Measurements from ENCODE around the gene TBC1D26.

Gene TBC1D26

GRCh38 chr17:15742921-15743320 is 10.8 kb downstream of the TBC1D26 start:
- no peak for TF ChIP-seq CTCF (IDR thresholded peaks at IDR 0.05)

- no peak for TF ChIP-seq CTCF (IDR thresholded peaks at IDR 0.05)
These were observed 12.1 kb downstream of the TBC1D26 start for GRCh38 chr17:15744074-15744676.

- TF ChIP-seq CTCF (IDR thresholded peaks at IDR 0.05), result no peak
These were observed 12.8 kb downstream of the TBC1D26 start for GRCh38 chr17:15744885-15745284.

GRCh38 chr17:15776871-15777270 is 44.8 kb downstream of the TBC1D26 start:
- no peak for TF ChIP-seq CTCF (IDR thresholded peaks at IDR 0.05)

GRCh38 chr17:15777297-15777696 is 45.2 kb downstream of the TBC1D26 start:
- TF ChIP-seq CTCF (IDR thresholded peaks at IDR 0.05), result no peak

GRCh38 chr17:15777717-15778116 is 45.6 kb downstream of the TBC1D26 start:
- TF ChIP-seq CTCF (IDR thresholded peaks at IDR 0.05), result no peak

GRCh38 chr17:15779119-15779518 is 47.0 kb downstream of the TBC1D26 start:
- no peak for TF ChIP-seq CTCF (IDR thresholded peaks at IDR 0.05)

GRCh38 chr17:15780188-15780587 is 48.1 kb downstream of the TBC1D26 start:
- TF ChIP-seq CTCF (IDR thresholded peaks at IDR 0.05), result no peak

All from LNCAP (cell line).